Spleen (tissue), 11 donors: ENCODE results near the gene TLR1. TPM values are rescaled to one million over a fixed set of nuclear protein-coding genes. Genes with fewer than 3 reads are reported as not detected.
"Not testable (repeated sequence)": the region's sequence is repeated elsewhere in the genome, so short reads cannot be mapped to it uniquely, and the experiment has no call there.

Experiments used
- DNase-seq: peaks from one replicate; pipeline ENCODE4 v3.0.0-alpha.2; 2020
- H3K27ac ChIP-seq, 8 donors: fragments of 200-600 bp; sonication (generic) in 7 of 8; 1 replicate in 4 of 8; 2 replicates in 4 of 8; pipeline versions ENCODE4 v1.5.0 to v1.8.0; 2016 to 2021; ENCODE audit warnings: inconsistent platforms in 4 of 8, mild to moderate bottlenecking in 4 of 8, moderate library complexity in 1 of 8
- H3K27me3 ChIP-seq, 7 donors: fragments of 200-600 bp; sonication (generic) in 6 of 7; replicated peaks in 1 of 7; 1 replicate in 4 of 7; 2 replicates in 3 of 7; pipeline versions ENCODE4 v1.5.0 to v1.8.0; 2016 to 2021; ENCODE audit warnings: inconsistent platforms in 3 of 7, mild to moderate bottlenecking in 1 of 7
- H3K36me3 ChIP-seq, 6 donors: fragments of 200-600 bp; sonication (generic) in 5 of 6; 1 replicate in 4 of 6; 2 replicates in 2 of 6; pipeline versions ENCODE4 v1.5.0 to v1.8.0; 2016 to 2021; ENCODE audit warnings: inconsistent platforms in 2 of 6
- H3K4me1 ChIP-seq, 6 donors: fragments of 200-600 bp; sonication (generic) in 5 of 6; 1 replicate in 3 of 6; 2 replicates in 3 of 6; pipeline versions ENCODE4 v1.5.0 to v1.8.0; 2016 to 2021; ENCODE audit warnings: inconsistent platforms in 3 of 6
- H3K4me3 ChIP-seq, 8 donors: fragments of 200-600 bp; sonication (generic) in 7 of 8; 1 replicate in 4 of 8; 2 replicates in 4 of 8; pipeline versions ENCODE4 v1.5.0 to v1.8.0; 2016 to 2021; ENCODE audit warnings: inconsistent platforms in 4 of 8, mild to moderate bottlenecking in 4 of 8, moderate library complexity in 2 of 8
- H3K9me3 ChIP-seq, 8 donors: fragments of 200-600 bp; sonication (generic) in 7 of 8; 1 replicate in 4 of 8; 2 replicates in 4 of 8; pipeline versions ENCODE4 v1.5.0 to v1.8.0; 2016 to 2021; ENCODE audit warnings: inconsistent platforms in 4 of 8
- CTCF ChIP-seq, 11 experiments: fragments of 200-600 bp in 7 of 11; fragments of 450-650 bp in 4 of 11; sonication (generic) in 4 of 11; IDR thresholded peaks in 8 of 11; conservative IDR thresholded peaks in 3 of 11; 1 replicate in 7 of 11; 2 replicates in 4 of 11; pipeline versions ENCODE4 v1.4.0 to v1.8.0; 2016 to 2021; ENCODE audit warnings: antibody characterized with exemption in 11 of 11, inconsistent platforms in 4 of 11, mild to moderate bottlenecking in 1 of 11
- POLR2A ChIP-seq, 3 donors: fragments of 450-650 bp; IDR thresholded peaks; one replicate each; pipeline ENCODE4 v1.5.1; 2017; ENCODE audit warnings: antibody characterized with exemption in 3 of 3, mild to moderate bottlenecking in 1 of 3
- POLR2AphosphoS5 ChIP-seq, 3 donors: sonication (generic); formaldehyde crosslinking; IDR thresholded peaks; one replicate each; pipeline ENCODE4 v1.5.1; 2017; ENCODE audit warnings: antibody characterized with exemption in 3 of 3
- WGBS, 5 donors: extraction: QIAGEN DNeasy Blood & Tissue Kit in 3 of 5; methylation state at CpG; one replicate each; pipeline versions ENCODE4 v1.1.5 to v1.1.7; 2013 to 2018; 5-methylcytosine and 5-hydroxymethylcytosine counted together
- intact Hi-C: fragments of 100-400 bp; cut with DNase I; formaldehyde crosslinking; loops from one replicate; pipeline ENCODE4 v1.15.0; 2023; ENCODE audit warnings: low total_unique reads
- polyA plus RNA-seq, 3 donors: library from polyadenylated mRNA; stranded (reverse); fragments of 200-250 nt; gene quantifications; one replicate each; pipeline ENCODE4 v1.2.1, GENCODE V29; 2013
- total RNA-seq, 7 donors: library from RNA; depleted of rRNA in 3 of 7; stranded (reverse); fragments of >200 nt in 3 of 7; fragmentation: NEBNext Ultra II Directional in 4 of 7; extraction: Animal tissue kit (Norgen Biotek cat#: 25700) in 4 of 7; gene quantifications; one replicate each; pipeline versions ENCODE4 v1.1.0 to v1.2.1, GENCODE V29; 2016 to 2021
- donor health status: healthy with polysubstance abuse.
- donor health status: DM: no; HTN: no; CAD: no; lungs with moderate emphysema.
- donor health status: DM: no; HTN: no; CAD: no.
- donor health status: Bipolar disorder and iron deficiency.
- donor health status: healthy.
- donor health status: DM: no; HTN: no; CAD: no.
- donor health status: DM: yes; HTN: yes; CAD: no.

TLR1 gene
- total and polyA plus RNA-seq, 10 donors: 7.6 to 190 (median 94.7) TPM

GRCh38 chr4:38781854-38782261 lies 22.7 kb downstream of the TLR1 start:
- TF ChIP-seq POLR2AphosphoS5 (IDR thresholded peaks at IDR 0.05): no peak
- no peak for TF ChIP-seq POLR2A (IDR thresholded peaks at IDR 0.05)
- no peak for TF ChIP-seq CTCF (IDR thresholded peaks at IDR 0.05 in 8 of 11, conservative IDR thresholded peaks at IDR 0.05 in 3 of 11)
- no peak for DNase-seq
- Histone ChIP-seq H3K9me3 (peaks cover 0 to 13% (median 0%) of the 10 kb centered on the region in 8 donors), H3K4me3 (peak overlapping the region; percentile 15 to 68 (median 39)), H3K27me3 (no peaks in the 10 kb centered on the region), H3K4me1 (peaks cover 0 to 76% (median 23%) of the 10 kb centered on the region in 6 donors), H3K36me3 (peaks cover 0 to 16% (median 0%) of the 10 kb centered on the region in 6 donors), H3K27ac (peak overlapping the region in 7 of 8 donors; percentile 10 to 84 (median 63))
- intact Hi-C loops: no loop called here
- 51 to 82% (median 63%) methylated on average over 4 of the region's 4 CpGs for WGBS, 5 donors

GRCh38 chr4:38780833-38781484 lies 23.6 kb downstream of the TLR1 start:
- intact Hi-C loops: no loop called here
- peaks cover 0 to 25% (median 0%) of the 10 kb centered on the region in 6 donors for H3K36me3 ChIP-seq
- H3K4me3 ChIP-seq: peak overlapping the region in 7 of 8 donors; percentile 15 to 68 (median 41)
- H3K4me1 ChIP-seq: peaks cover 0 to 67% (median 21%) of the 10 kb centered on the region in 6 donors
- H3K9me3 ChIP-seq: peaks cover 0 to 19% (median 0%) of the 10 kb centered on the region in 8 donors
- TF ChIP-seq POLR2AphosphoS5 (IDR thresholded peaks at IDR 0.05) (peak in 1 of 3 donors; percentile 44), POLR2A (IDR thresholded peaks at IDR 0.05) (no peak)
- DNase-seq: no peak
- H3K27me3 ChIP-seq: no peaks in the 10 kb centered on the region
- WGBS, 5 donors: 62 to 79% (median 73%) methylated on average over 4 of the region's 4 CpGs
- peak overlapping the region in 6 of 8 donors; percentile 24 to 84 (median 69) for H3K27ac ChIP-seq

- TF ChIP-seq POLR2A (IDR thresholded peaks at IDR 0.05): no peak
- TF ChIP-seq POLR2AphosphoS5 (IDR thresholded peaks at IDR 0.05): no peak
- TF ChIP-seq CTCF (IDR thresholded peaks at IDR 0.05 in 8 of 11, conservative IDR thresholded peaks at IDR 0.05 in 3 of 11): no peak
- H3K27me3 ChIP-seq: no peaks in the 10 kb centered on the region
- intact Hi-C loops: no loop called here
- peaks cover 0 to 63% (median 17%) of the 10 kb centered on the region in 6 donors for H3K4me1 ChIP-seq
- DNase-seq: no peak
- peak overlapping the region in 5 of 8 donors; percentile 18 to 84 (median 75) for H3K27ac ChIP-seq
- peak overlapping the region in 3 of 8 donors; percentile 1 to 68 (median 41) for H3K4me3 ChIP-seq
- WGBS, 5 donors: 74 to 85% (median 84%) methylated on average over 5 of the region's 5 CpGs
- H3K9me3 ChIP-seq: peaks cover 0 to 25% (median under 1%) of the 10 kb centered on the region in 8 donors
- H3K36me3 ChIP-seq: peaks cover 0 to 37% (median 1%) of the 10 kb centered on the region in 6 donors
These were observed 24.8 kb downstream of the TLR1 start for GRCh38 chr4:38779790-38780189.

GRCh38 chr4:38777925-38778324 lies 26.7 kb downstream of the TLR1 start:
- H3K36me3 ChIP-seq: peaks cover 0 to 51% (median 1%) of the 10 kb centered on the region in 6 donors
- H3K9me3 ChIP-seq: peaks cover 0 to 36% (median 3%) of the 10 kb centered on the region in 8 donors
- H3K27me3 ChIP-seq, H3K4me3 ChIP-seq, DNase-seq, intact Hi-C loops: not testable (repeated sequence)
- peaks cover 0 to 58% (median 12%) of the 10 kb centered on the region in 6 donors for H3K4me1 ChIP-seq
- H3K27ac ChIP-seq: peak overlapping the region in 1 of 8 donors; percentile 84
- 82 to 95% (median 89%) methylated on average over 2 of the region's 2 CpGs for WGBS, 5 donors

- no peak overlapping the region for H3K27ac ChIP-seq
- WGBS, 5 donors: 79 to 94% (median 88%) methylated on average over 2 of the region's 2 CpGs
- peaks cover 0 to 37% (median 6%) of the 10 kb centered on the region in 6 donors for H3K4me1 ChIP-seq
- H3K9me3 ChIP-seq: peaks cover 0 to 36% (median 3%) of the 10 kb centered on the region in 8 donors
- H3K4me3 ChIP-seq: no peak overlapping the region
- TF ChIP-seq CTCF (IDR thresholded peaks at IDR 0.05 in 8 of 11, conservative IDR thresholded peaks at IDR 0.05 in 3 of 11) (no peak), POLR2AphosphoS5 (IDR thresholded peaks at IDR 0.05) (no peak), POLR2A (IDR thresholded peaks at IDR 0.05) (no peak)
- DNase-seq: no peak
- intact Hi-C loops: no loop called here
- H3K36me3 ChIP-seq: peaks cover 0 to 51% (median 1%) of the 10 kb centered on the region in 6 donors
- no peaks in the 10 kb centered on the region for H3K27me3 ChIP-seq
These were observed 29.3 kb downstream of the TLR1 start for GRCh38 chr4:38775326-38775725.
